OCI-LY7 (cell line): Measurements from ENCODE around the gene ARHGEF11.
"Not testable (repeated sequence)": the region's sequence is repeated elsewhere in the genome, so short reads cannot be mapped to it uniquely, and the experiment has no call there.

ENCODE experiments used
- EZH2phosphoT487 ChIP-seq: fragments of 200-600 bp; sonication (generic); IDR thresholded peaks from 2 replicates; pipeline ENCODE4 v1.6.1; 2018; ENCODE audit warnings: low read depth, borderline replicate concordance, mild to moderate bottlenecking, mixed run types, antibody characterized with exemption, low read length, moderate library complexity, mixed read lengths
- TF ChIP-seq, protein P1 (sequence below): fragments of 200-600 bp; sonication (generic); conservative IDR thresholded peaks from 2 replicates; pipeline ENCODE4 v1.5.1; 2014; ENCODE audit warnings: mild to moderate bottlenecking, antibody characterized with exemption, low read length, moderate library complexity, mixed read lengths

- TF ChIP-seq, protein P1, sequence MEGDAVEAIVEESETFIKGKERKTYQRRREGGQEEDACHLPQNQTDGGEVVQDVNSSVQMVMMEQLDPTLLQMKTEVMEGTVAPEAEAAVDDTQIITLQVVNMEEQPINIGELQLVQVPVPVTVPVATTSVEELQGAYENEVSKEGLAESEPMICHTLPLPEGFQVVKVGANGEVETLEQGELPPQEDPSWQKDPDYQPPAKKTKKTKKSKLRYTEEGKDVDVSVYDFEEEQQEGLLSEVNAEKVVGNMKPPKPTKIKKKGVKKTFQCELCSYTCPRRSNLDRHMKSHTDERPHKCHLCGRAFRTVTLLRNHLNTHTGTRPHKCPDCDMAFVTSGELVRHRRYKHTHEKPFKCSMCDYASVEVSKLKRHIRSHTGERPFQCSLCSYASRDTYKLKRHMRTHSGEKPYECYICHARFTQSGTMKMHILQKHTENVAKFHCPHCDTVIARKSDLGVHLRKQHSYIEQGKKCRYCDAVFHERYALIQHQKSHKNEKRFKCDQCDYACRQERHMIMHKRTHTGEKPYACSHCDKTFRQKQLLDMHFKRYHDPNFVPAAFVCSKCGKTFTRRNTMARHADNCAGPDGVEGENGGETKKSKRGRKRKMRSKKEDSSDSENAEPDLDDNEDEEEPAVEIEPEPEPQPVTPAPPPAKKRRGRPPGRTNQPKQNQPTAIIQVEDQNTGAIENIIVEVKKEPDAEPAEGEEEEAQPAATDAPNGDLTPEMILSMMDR, result not testable (repeated sequence)
- not testable (repeated sequence) for TF ChIP-seq EZH2phosphoT487
These were observed 13.7 kb upstream of the ARHGEF11 start for GRCh38 chr1:157059241-157059640.
